AML-193 (cell line): ENCODE data around the gene LRPAP1.
"Not testable (repeated sequence)": the region's sequence is repeated elsewhere in the genome, so short reads cannot be mapped to it uniquely, and the experiment has no call there.

ENCODE experiments used
- DNase-seq, 2 experiments: peaks; one replicate each; lab custom pipeline; 2025; lab: John Stamatoyannopoulos, UW

LRPAP1 gene

DNA sequence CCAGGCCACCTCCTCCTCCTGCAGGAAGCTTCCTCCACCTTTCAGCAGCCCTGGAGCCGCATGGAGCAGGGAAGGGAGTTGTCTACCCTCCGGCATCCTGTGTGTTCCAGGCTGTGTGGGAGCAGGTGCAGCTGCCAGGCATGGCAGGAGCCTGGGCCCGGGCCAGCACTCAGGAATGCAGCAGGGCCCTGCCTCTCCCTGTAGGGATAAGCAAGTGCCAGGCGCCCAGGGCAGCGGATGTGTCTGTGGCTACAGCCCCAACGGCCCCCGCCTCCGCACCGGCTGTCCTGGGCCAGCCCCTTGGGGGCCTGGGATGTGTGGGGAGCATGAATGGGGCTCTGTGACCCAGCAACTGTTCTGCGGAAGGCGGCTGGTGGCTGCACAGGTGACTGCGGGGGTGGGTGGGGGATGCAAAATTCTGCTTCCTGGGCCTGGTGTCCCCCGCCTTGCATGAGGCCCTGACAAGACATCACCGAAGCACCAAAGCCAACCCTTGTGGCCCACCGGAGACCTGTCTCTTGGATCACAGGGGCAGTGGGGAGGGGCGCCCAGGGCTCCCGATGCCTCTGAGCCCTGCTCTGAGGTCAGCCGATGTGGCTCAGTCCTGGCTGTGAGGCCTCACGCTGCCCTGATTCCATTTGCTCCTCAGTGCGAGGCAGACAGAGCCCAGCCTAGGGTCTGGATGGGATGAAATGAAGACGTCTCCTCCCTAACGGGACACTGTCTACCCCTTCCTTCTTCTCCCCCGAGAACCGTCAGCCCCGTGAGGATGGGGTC lies 70.5 kb downstream of the LRPAP1 start:
- no peak for DNase-seq

DNA sequence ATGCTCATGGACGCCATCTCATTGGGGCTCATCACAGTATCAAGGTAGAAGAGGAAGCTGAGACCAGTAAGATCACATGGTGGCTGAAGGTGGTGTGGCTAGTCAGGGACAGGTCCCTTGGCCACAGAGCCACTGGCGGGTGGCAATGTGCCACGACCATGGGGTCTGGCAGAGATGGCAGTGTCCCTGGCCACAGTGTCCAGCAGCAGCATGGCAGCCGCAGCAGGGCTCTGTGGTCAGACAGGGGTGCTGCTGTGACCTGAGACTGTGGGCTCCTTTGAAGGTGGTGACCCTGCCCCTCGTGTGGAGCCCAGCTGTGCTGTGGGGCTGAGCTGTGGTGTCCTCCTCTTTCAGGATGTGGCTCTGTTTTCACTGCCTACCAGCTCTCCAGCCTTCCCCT lies 71.3 kb downstream of the LRPAP1 start:
- no peak for DNase-seq

DNA sequence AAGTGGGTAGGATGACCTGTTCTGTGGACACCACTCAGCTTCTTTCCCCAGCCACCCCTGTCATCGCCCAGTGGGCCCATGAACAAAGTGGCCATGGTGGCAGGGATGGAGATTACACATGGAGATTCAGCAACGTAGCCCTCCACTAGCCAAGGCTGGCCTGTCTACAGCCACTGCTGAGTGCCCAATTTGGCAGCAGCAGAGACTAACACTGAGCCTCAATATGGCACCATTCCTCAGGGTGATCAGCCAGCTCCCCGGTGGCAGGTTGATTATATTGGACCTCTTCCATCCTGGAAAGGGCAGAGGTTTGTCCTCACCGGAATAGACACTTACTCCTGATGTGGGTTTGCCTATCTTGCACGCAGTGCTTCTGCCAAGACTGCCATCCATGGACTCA lies 73.1 kb downstream of the LRPAP1 start:
- not testable (repeated sequence) for DNase-seq

DNA sequence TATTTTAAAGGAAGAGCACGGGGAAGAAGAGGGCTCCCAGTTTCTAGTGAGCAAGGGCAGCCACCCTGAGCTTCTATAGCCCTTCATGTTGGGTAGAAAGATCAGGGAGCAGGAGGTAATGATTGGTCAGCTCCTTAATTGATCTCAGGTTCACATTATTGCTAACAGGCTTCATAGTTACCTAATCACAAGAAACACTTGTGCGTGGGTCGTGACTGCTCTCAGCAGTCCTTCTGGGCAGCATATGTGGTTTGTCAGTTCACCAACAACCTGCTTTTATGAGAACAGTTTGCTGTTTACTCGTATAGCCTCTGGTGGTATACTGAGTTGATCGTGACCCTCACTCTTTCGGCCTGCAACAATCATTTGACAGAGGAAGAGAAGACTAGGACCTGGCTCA lies 73.9 kb downstream of the LRPAP1 start:
- no peak for DNase-seq

DNA sequence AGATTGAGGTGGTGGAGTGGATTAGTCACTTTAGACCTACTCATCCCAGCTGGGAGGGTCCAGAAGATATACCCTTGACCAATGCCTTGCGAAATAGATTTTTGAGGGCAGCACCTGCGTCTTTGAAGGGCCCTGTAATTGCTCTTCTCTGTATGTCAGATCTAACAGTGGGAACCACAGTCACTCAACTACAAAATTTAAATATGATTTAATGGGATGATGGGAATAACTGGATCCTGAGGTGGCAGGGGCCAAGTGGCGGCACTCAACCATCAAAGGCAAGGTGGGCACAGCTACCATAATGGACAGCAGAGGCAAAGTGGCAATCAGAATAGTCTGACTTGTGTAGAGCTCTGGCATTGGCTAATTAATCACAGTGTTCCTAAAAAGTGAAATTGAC lies 76.6 kb downstream of the LRPAP1 start:
- not testable (repeated sequence) for DNase-seq
